Tibial nerve (tissue), 4 donors: Measurements from ENCODE around the gene USB1. TPM values are rescaled to one million over a fixed set of nuclear protein-coding genes. Genes with fewer than 3 reads are reported as not detected.
A peak's percentile ranks its signal among the peaks of the same experiment; 100 is the strongest.

Experiments used
- DNase-seq, 2 donors: peaks; one replicate each; pipeline ENCODE4 v3.0.0-alpha.2; 2019; ENCODE audit warnings: low spot score in 2 of 2
- H3K27ac ChIP-seq, 4 donors: fragments of 200-600 bp; sonication (generic) in 3 of 4; one replicate each; pipeline ENCODE4 v1.5.1; 2017 to 2019; ENCODE audit warnings: mild to moderate bottlenecking in 1 of 4
- H3K27me3 ChIP-seq, 2 donors: fragments of 200-600 bp; sonication (generic) in 1 of 2; one replicate each; pipeline versions ENCODE4 v1.5.1 to v1.6.0; 2017 to 2019
- H3K36me3 ChIP-seq, 3 donors: fragments of 200-600 bp; sonication (generic); one replicate each; pipeline ENCODE4 v1.5.1; 2018 to 2019
- H3K4me1 ChIP-seq, 4 donors: fragments of 200-600 bp; sonication (generic) in 3 of 4; one replicate each; pipeline ENCODE4 v1.5.1; 2017 to 2019
- H3K4me3 ChIP-seq, 4 donors: fragments of 200-600 bp; sonication (generic) in 3 of 4; one replicate each; pipeline ENCODE4 v1.5.1; 2017 to 2019; ENCODE audit warnings: mild to moderate bottlenecking in 1 of 4, moderate library complexity in 1 of 4
- H3K9me3 ChIP-seq, 4 donors: fragments of 200-600 bp; sonication (generic) in 3 of 4; one replicate each; pipeline ENCODE4 v1.5.1; 2017 to 2019
- CTCF ChIP-seq, 5 experiments: fragments of 200-600 bp in 3 of 5; fragments of 450-650 bp in 2 of 5; sonication (generic) in 3 of 5; IDR thresholded peaks; one replicate each; pipeline ENCODE4 v1.5.1; 2016 to 2019; ENCODE audit warnings: antibody characterized with exemption in 5 of 5, mild to moderate bottlenecking in 3 of 5, moderate library complexity in 2 of 5
- EP300 ChIP-seq, 2 donors: sonication (generic); formaldehyde crosslinking; IDR thresholded peaks; one replicate each; pipeline ENCODE4 v1.6.1; 2017; ENCODE audit warnings: antibody characterized with exemption in 2 of 2, mild to moderate bottlenecking in 1 of 2
- POLR2A ChIP-seq, 2 donors: fragments of 450-650 bp; IDR thresholded peaks; one replicate each; pipeline ENCODE4 v1.6.1; 2017; ENCODE audit warnings: antibody characterized with exemption in 2 of 2, mild to moderate bottlenecking in 2 of 2, moderate library complexity in 2 of 2
- WGBS, 2 donors: methylation state at CpG; one replicate each; pipeline ENCODE4 v1.1.5; 2018; 5-methylcytosine and 5-hydroxymethylcytosine counted together
- total RNA-seq, 4 donors: library from RNA; depleted of rRNA; stranded (reverse); fragments of >200 nt; gene quantifications; one replicate each; pipeline ENCODE4 v1.1.0, GENCODE V29; 2016

Gene USB1
- total RNA-seq, 4 donors from 2014 or later = 23.1 to 80.4 (median 31.6) TPM

- no peak for DNase-seq
- H3K36me3 ChIP-seq = peaks cover 0 to 9% (median 0%) of the 10 kb centered on the region in 3 donors
- no peaks in the 10 kb centered on the region for H3K27me3 ChIP-seq
- peaks cover 0 to 51% (median 22%) of the 10 kb centered on the region in 4 donors for H3K4me1 ChIP-seq
- H3K9me3 ChIP-seq = no peaks in the 10 kb centered on the region
- no peak overlapping the region for H3K4me3 ChIP-seq
- TF ChIP-seq CTCF (IDR thresholded peaks at IDR 0.05) (no peak), POLR2A (IDR thresholded peaks at IDR 0.05) (no peak), EP300 (IDR thresholded peaks at IDR 0.05) (no peak)
- 63 to 70% methylated on average over 14 to 17 of the region's 17 CpGs for WGBS, 2 donors
- H3K27ac ChIP-seq = peak overlapping the region in 3 of 4 donors; percentile 15 to 87 (median 86)
Observed at GRCh38 chr16:58049232-58050185, 48.3 kb downstream of the USB1 start.

GRCh38 chr16:58051296-58051695, 50.1 kb downstream of the USB1 start:
- WGBS, 2 donors = 66 to 77% methylated on average over 2 of the region's 2 CpGs
- H3K27me3 ChIP-seq = no peaks in the 10 kb centered on the region
- H3K27ac ChIP-seq = no peak overlapping the region
- H3K9me3 ChIP-seq = no peaks in the 10 kb centered on the region
- no peaks in the 10 kb centered on the region for H3K36me3 ChIP-seq
- TF ChIP-seq EP300 (IDR thresholded peaks at IDR 0.05) (no peak), CTCF (IDR thresholded peaks at IDR 0.05) (no peak), POLR2A (IDR thresholded peaks at IDR 0.05) (no peak)
- peaks cover 0 to 38% (median 15%) of the 10 kb centered on the region in 4 donors for H3K4me1 ChIP-seq
- H3K4me3 ChIP-seq = no peak overlapping the region
- no peak for DNase-seq

GRCh38 chr16:58051821-58052603, 50.8 kb downstream of the USB1 start:
- TF ChIP-seq CTCF (IDR thresholded peaks at IDR 0.05) = no peak
- TF ChIP-seq POLR2A (IDR thresholded peaks at IDR 0.05) = no peak
- H3K27me3 ChIP-seq = no peaks in the 10 kb centered on the region
- H3K36me3 ChIP-seq = no peaks in the 10 kb centered on the region
- WGBS, 2 donors = 54 to 70% methylated on average over 7 to 10 of the region's 10 CpGs
- peak overlapping the region in 1 of 4 donors; percentile 41 for H3K27ac ChIP-seq
- no peak overlapping the region for H3K4me3 ChIP-seq
- H3K4me1 ChIP-seq = peaks cover 0 to 31% (median 8%) of the 10 kb centered on the region in 4 donors
- no peaks in the 10 kb centered on the region for H3K9me3 ChIP-seq
- no peak for DNase-seq

GRCh38 chr16:58053682-58054005, 52.4 kb downstream of the USB1 start:
- no peak for DNase-seq
- Histone ChIP-seq H3K36me3 (no peaks in the 10 kb centered on the region), H3K27ac (no peak overlapping the region), H3K27me3 (no peaks in the 10 kb centered on the region), H3K4me1 (peaks cover 0 to 14% (median 3%) of the 10 kb centered on the region in 4 donors), H3K9me3 (no peaks in the 10 kb centered on the region), H3K4me3 (no peak overlapping the region)
- TF ChIP-seq POLR2A (IDR thresholded peaks at IDR 0.05) = no peak
- no peak for TF ChIP-seq CTCF (IDR thresholded peaks at IDR 0.05)
- TF ChIP-seq EP300 (IDR thresholded peaks at IDR 0.05) = no peak
- 89 to 93% methylated on average over 5 of the region's 5 CpGs for WGBS, 2 donors

GRCh38 chr16:58054289-58054688, 53.1 kb downstream of the USB1 start:
- no peak for DNase-seq
- no peaks in the 10 kb centered on the region for H3K9me3 ChIP-seq
- H3K27me3 ChIP-seq = no peaks in the 10 kb centered on the region
- TF ChIP-seq POLR2A (IDR thresholded peaks at IDR 0.05) (no peak), EP300 (IDR thresholded peaks at IDR 0.05) (no peak), CTCF (IDR thresholded peaks at IDR 0.05) (no peak)
- no peak overlapping the region for H3K27ac ChIP-seq
- WGBS, 2 donors = 80 to 84% methylated on average over 10 of the region's 10 CpGs
- peaks cover 0 to 8% (median 0%) of the 10 kb centered on the region in 4 donors for H3K4me1 ChIP-seq
- no peaks in the 10 kb centered on the region for H3K36me3 ChIP-seq
- H3K4me3 ChIP-seq = no peak overlapping the region
